GM21576 (cell line): ENCODE results near the gene NUP210.

Experiments used
- ATAC-seq: cut with Tn5 transposase; IDR thresholded peaks from one replicate; pipeline ENCODE4 v1.9.1; 2021; ENCODE audit warnings: mild to moderate bottlenecking, moderate library complexity; ENCODE audit not compliant: unreplicated experiment

The NUP210 gene

GRCh38 chr3:13277860-13278531, 142.1 kb downstream of the NUP210 start:
- ATAC-seq = no peak

GRCh38 chr3:13277196-13277813, 142.8 kb downstream of the NUP210 start:
- ATAC-seq = no peak

- no peak for ATAC-seq
These were observed 143.5 kb downstream of the NUP210 start for GRCh38 chr3:13276438-13277195.

GRCh38 chr3:13275376-13276005, 144.6 kb downstream of the NUP210 start:
- ATAC-seq = no peak

DNA sequence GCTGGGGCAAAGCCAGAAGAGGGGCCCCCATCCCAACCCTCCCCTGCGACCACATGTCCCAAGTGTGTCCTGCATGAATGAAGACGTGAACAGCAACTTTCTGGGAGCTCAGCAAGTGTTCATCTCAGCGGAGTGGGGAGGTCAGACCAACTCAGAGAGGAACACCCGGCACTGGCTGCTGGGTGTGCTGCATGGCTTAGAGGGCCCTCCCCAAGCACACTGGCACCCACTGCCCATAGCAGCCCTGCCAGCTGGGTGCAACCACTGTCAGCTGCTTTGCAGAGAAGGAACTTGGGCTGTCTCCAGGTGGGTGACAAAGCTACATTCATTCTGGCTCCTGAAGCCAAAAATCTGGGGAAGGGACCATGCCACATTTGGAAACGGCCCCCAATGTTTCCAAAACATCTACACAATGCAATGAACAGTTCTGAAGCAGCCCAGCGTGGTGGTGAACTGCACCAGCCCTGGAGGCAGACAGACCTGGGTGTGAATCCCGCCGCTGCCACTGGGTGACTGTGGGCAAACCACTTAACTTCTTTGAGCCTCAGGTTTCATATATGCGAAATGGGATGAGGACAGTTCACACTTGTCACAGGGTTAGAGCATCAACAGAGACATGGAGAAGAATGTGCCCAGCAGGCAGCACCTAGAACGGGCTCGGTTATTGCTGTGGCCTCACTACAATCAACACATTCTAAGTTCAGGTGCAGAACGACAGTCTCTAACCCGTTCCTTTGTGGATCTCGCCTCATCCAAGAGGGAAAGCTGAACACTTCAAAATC, 145.4 kb downstream of the NUP210 start:
- no peak for ATAC-seq

GRCh38 chr3:13274125-13274524, 146.0 kb downstream of the NUP210 start:
- ATAC-seq = no peak

GRCh38 chr3:13273604-13274105, 146.5 kb downstream of the NUP210 start:
- no peak for ATAC-seq

- no peak for ATAC-seq
These were observed 147.1 kb downstream of the NUP210 start for GRCh38 chr3:13272831-13273603.

GRCh38 chr3:13269711-13270378, 150.3 kb downstream of the NUP210 start:
- ATAC-seq = no peak

DNA sequence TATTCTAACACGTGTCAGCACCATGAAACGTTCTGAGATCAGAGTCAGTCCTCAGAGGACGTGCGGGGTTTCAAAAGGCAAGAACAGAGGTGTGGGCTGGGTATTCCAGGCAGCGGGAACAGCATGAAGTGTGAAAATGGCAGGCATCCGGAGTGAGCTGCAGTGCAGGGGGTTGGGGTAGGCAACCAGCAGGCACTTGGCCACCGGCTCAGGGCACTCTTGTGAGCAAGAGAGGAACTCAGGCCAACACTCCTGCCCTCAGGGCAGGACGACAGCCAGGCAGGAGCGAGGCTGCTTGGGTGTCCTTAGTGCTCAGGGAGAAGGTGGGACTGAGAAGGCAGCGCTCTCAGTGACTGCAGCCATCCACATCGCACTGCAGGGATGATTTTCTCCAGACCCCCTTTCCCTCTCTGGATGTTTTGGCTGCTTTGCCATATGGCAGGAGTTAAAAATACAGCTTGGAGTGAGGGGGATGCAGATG, 151.1 kb downstream of the NUP210 start:
- no peak for ATAC-seq

- ATAC-seq = no peak
These were observed 152.0 kb downstream of the NUP210 start for GRCh38 chr3:13268120-13268519.

DNA sequence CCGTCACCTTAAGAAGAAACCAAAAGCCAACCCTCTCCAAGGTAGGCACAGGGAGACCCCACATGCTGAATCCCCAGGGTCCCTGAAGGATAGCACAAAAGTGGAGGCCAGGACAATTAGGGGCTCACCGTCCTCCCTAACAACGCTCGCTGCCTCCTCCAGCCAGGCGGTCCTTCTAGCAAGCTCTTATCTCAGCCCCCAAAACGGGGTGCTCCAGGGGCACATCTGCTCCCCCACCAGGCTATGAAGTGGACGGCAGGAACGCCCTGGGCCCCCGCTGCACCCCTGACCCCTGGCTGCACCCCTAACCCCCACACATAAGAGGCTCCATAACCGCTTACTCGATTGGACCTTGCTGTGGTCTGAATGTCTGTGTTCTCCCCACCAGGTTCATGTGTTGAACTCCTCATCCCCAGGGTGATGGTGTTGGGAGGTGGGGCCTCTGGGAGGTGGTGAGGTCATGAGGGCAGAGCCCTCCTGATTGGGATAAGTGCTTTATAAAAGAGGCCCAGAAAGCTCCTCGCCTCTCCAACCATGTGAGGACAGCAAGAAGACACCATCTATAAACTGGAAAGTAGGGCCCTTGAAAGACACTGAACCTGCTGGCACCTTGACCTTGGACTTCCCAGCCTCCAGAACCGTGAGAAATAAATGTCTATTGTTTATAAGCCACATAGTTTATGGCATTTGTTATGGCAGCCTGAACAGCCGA, 153.3 kb downstream of the NUP210 start:
- no peak for ATAC-seq
